ENCODE results near the gene SUSD6.
"Not testable (repeated sequence)": the region's sequence is repeated elsewhere in the genome, so short reads cannot be mapped to it uniquely, and the experiment has no call there.

SUSD6 gene

GRCh38 chr14:69696204-69696527, 84.8 kb downstream of the SUSD6 start:
- H3K9me3 Mint-ChIP-seq: no peaks in the 10 kb centered on the region
- peak overlapping the region in 1 of 2 donors; percentile 21 for H3K4me3 Mint-ChIP-seq
- no peak overlapping the region for H3K27ac Mint-ChIP-seq
- ATAC-seq (no peak), DNase-seq (no peak)
- H3K4me1 Mint-ChIP-seq: peaks cover 94% of the 10 kb centered on the region
- H3K27me3 Mint-ChIP-seq: no peaks in the 10 kb centered on the region

GRCh38 chr14:69696633-69697557, 85.5 kb downstream of the SUSD6 start:
- Mint-ChIP-seq H3K27ac (no peak overlapping the region), H3K27me3 (no peaks in the 10 kb centered on the region), H3K4me1 (peaks cover 96% of the 10 kb centered on the region), H3K4me3 (no peak overlapping the region), H3K9me3 (no peaks in the 10 kb centered on the region)
- peak; percentile 89 for ATAC-seq
- DNase-seq: peak; percentile 45 to 46

GRCh38 chr14:69698572-69698971, 87.2 kb downstream of the SUSD6 start:
- Mint-ChIP-seq H3K27ac (peak overlapping the region in 1 of 2 donors; percentile 70), H3K9me3 (no peaks in the 10 kb centered on the region), H3K4me3 (no peak overlapping the region), H3K4me1 (peaks cover 98% of the 10 kb centered on the region), H3K27me3 (no peaks in the 10 kb centered on the region)
- ATAC-seq: no peak
- DNase-seq: no peak

GRCh38 chr14:69699243-69699642, 87.8 kb downstream of the SUSD6 start:
- DNase-seq (peak in 1 of 2 donors; percentile 38), ATAC-seq (peak; percentile 40)
- H3K4me3 Mint-ChIP-seq, H3K27me3 Mint-ChIP-seq, H3K9me3 Mint-ChIP-seq: not testable (repeated sequence)
- Mint-ChIP-seq H3K4me1 (peaks cover 95% of the 10 kb centered on the region), H3K27ac (peak overlapping the region in 1 of 2 donors; percentile 70)

- Mint-ChIP-seq H3K27me3 (no peaks in the 10 kb centered on the region), H3K4me3 (no peak overlapping the region), H3K9me3 (no peaks in the 10 kb centered on the region), H3K27ac (peak overlapping the region in 1 of 2 donors; percentile 54), H3K4me1 (peaks cover 95% of the 10 kb centered on the region)
- DNase-seq (no peak), ATAC-seq (no peak)
Measured at GRCh38 chr14:69699748-69700303, 88.4 kb downstream of the SUSD6 start.

GRCh38 chr14:69700575-69700974, 89.2 kb downstream of the SUSD6 start:
- Mint-ChIP-seq H3K4me1 (peaks cover 91% of the 10 kb centered on the region), H3K9me3 (no peaks in the 10 kb centered on the region), H3K27ac (no peak overlapping the region), H3K4me3 (no peak overlapping the region), H3K27me3 (no peaks in the 10 kb centered on the region)
- ATAC-seq: no peak
- DNase-seq: no peak

- Mint-ChIP-seq H3K4me1 (peaks cover 84% of the 10 kb centered on the region), H3K4me3 (no peak overlapping the region), H3K27me3 (no peaks in the 10 kb centered on the region), H3K9me3 (no peaks in the 10 kb centered on the region), H3K27ac (peak overlapping the region in 1 of 2 donors; percentile 28)
- no peak for DNase-seq
- no peak for ATAC-seq
Measured at GRCh38 chr14:69701291-69701690, 89.9 kb downstream of the SUSD6 start.

- Mint-ChIP-seq H3K4me3 (no peak overlapping the region), H3K27ac (no peak overlapping the region), H3K27me3 (no peaks in the 10 kb centered on the region), H3K4me1 (peaks cover 78% of the 10 kb centered on the region), H3K9me3 (no peaks in the 10 kb centered on the region)
- DNase-seq: no peak
- peak; percentile 56 for ATAC-seq
Measured at GRCh38 chr14:69701857-69702256, 90.5 kb downstream of the SUSD6 start.

- ATAC-seq: no peak
- H3K4me1 Mint-ChIP-seq: peaks cover 64% of the 10 kb centered on the region
- no peak overlapping the region for H3K27ac Mint-ChIP-seq
- H3K9me3 Mint-ChIP-seq: no peaks in the 10 kb centered on the region
- no peak for DNase-seq
- no peaks in the 10 kb centered on the region for H3K27me3 Mint-ChIP-seq
- no peak overlapping the region for H3K4me3 Mint-ChIP-seq
Measured at GRCh38 chr14:69703047-69704039, 91.9 kb downstream of the SUSD6 start.

- H3K27me3 Mint-ChIP-seq: no peaks in the 10 kb centered on the region
- H3K27ac Mint-ChIP-seq: peak overlapping the region in 1 of 2 donors; percentile 19
- DNase-seq (no peak), ATAC-seq (no peak)
- no peak overlapping the region for H3K4me3 Mint-ChIP-seq
- H3K9me3 Mint-ChIP-seq: no peaks in the 10 kb centered on the region
- H3K4me1 Mint-ChIP-seq: peaks cover 61% of the 10 kb centered on the region
Measured at GRCh38 chr14:69704319-69704718, 92.9 kb downstream of the SUSD6 start.

GRCh38 chr14:69705706-69706105, 94.3 kb downstream of the SUSD6 start:
- DNase-seq: no peak
- peaks cover 56% of the 10 kb centered on the region for H3K4me1 Mint-ChIP-seq
- no peak overlapping the region for H3K4me3 Mint-ChIP-seq
- no peaks in the 10 kb centered on the region for H3K9me3 Mint-ChIP-seq
- no peak for ATAC-seq
- peak overlapping the region in 1 of 2 donors; percentile 34 for H3K27ac Mint-ChIP-seq
- H3K27me3 Mint-ChIP-seq: no peaks in the 10 kb centered on the region

- ATAC-seq: no peak
Measured at GRCh38 chr14:69708049-69708448, 96.7 kb downstream of the SUSD6 start.

GRCh38 chr14:69708586-69709560, 97.5 kb downstream of the SUSD6 start:
- H3K4me1 Mint-ChIP-seq: peaks cover 55% of the 10 kb centered on the region
- H3K27ac Mint-ChIP-seq: peak overlapping the region in 1 of 2 donors; percentile 76
- H3K4me3 Mint-ChIP-seq: no peak overlapping the region
- DNase-seq (peak in 1 of 2 donors; percentile 32), ATAC-seq (peak; percentile 82)
- no peaks in the 10 kb centered on the region for H3K27me3 Mint-ChIP-seq
- no peaks in the 10 kb centered on the region for H3K9me3 Mint-ChIP-seq

More at GRCh38 chr14:69708049-69708448, 96.7 kb downstream of the SUSD6 start:
- no peak overlapping the region for H3K27ac Mint-ChIP-seq
- no peak overlapping the region for H3K4me3 Mint-ChIP-seq
- no peak for DNase-seq
- H3K27me3 Mint-ChIP-seq: no peaks in the 10 kb centered on the region
- H3K4me1 Mint-ChIP-seq: peaks cover 56% of the 10 kb centered on the region
- no peaks in the 10 kb centered on the region for H3K9me3 Mint-ChIP-seq

- peak overlapping the region in 1 of 2 donors; percentile 39 for H3K27ac Mint-ChIP-seq
- peaks cover 51% of the 10 kb centered on the region for H3K4me1 Mint-ChIP-seq
- H3K27me3 Mint-ChIP-seq: no peaks in the 10 kb centered on the region
- H3K9me3 Mint-ChIP-seq: no peaks in the 10 kb centered on the region
- DNase-seq (no peak), ATAC-seq (no peak)
- no peak overlapping the region for H3K4me3 Mint-ChIP-seq
Measured at GRCh38 chr14:69710378-69710777, 99.0 kb downstream of the SUSD6 start.
